SK-N-SH (cell line): ENCODE results near the gene TMEM11. TPM values are rescaled to one million over a fixed set of nuclear protein-coding genes. Genes with fewer than 3 reads are reported as not detected.

Experiments used
- CTCF ChIA-PET: fragments of 300-600, 350-600 bp; formaldehyde crosslinking; extraction: SDS; loops from one replicate; lab custom pipeline; 2021; lab: Yijun Ruan, JAX
- POLR2A ChIA-PET: fragments of 350-600 bp; sonication (Branson Sonifier 250); formaldehyde crosslinking; extraction: SDS; loops from one replicate; lab custom pipeline; 2020; ENCODE audit warnings: antibody characterized with exemption, inconsistent platforms; lab: Yijun Ruan, JAX
- DNase-seq: peaks from one replicate; pipeline ENCODE4 v3.0.0; 2012
- H2AFZ ChIP-seq: fragments of 200-600 bp; sonication (generic); 2 replicates; pipeline ENCODE4 v1.8.1; 2016; ENCODE audit warnings: antibody characterized with exemption, mild to moderate bottlenecking, low read depth
- H3F3A ChIP-seq: fragments of 200-600 bp; sonication (generic); replicated peaks from 2 replicates; pipeline ENCODE3; 2016; ENCODE audit warnings: antibody characterized with exemption, mild to moderate bottlenecking; ENCODE audit not compliant: insufficient read depth
- H3K27ac ChIP-seq, 2 experiments: fragments of 200-500 bp in 1 of 2; fragments of 200-600 bp in 1 of 2; sonication (Bioruptor generic) in 1 of 2; sonication (generic), shearing (Covaris generic) in 1 of 2; 2 replicates each; pipeline versions ENCODE4 v1.5.1 to v1.6.1; 2014 to 2016; ENCODE audit warnings: low read depth in 2 of 2, inconsistent platforms in 1 of 2, low read length in 1 of 2, mild to moderate bottlenecking in 1 of 2, mixed read lengths in 1 of 2
- H3K27me3 ChIP-seq: fragments of 200-600 bp; sonication (generic), shearing (Covaris generic); 2 replicates; pipeline ENCODE4 v1.6.1; 2016; ENCODE audit warnings: mixed run types; ENCODE audit not compliant: insufficient read depth
- H3K36me3 ChIP-seq, 2 experiments: fragments of 200-500 bp in 1 of 2; fragments of 200-600 bp in 1 of 2; sonication (Bioruptor generic) in 1 of 2; sonication (generic) in 1 of 2; replicated peaks in 1 of 2; 2 replicates each; pipeline versions ENCODE3 to v1.5.1; 2014 to 2016; ENCODE audit warnings: low read length in 1 of 2, mild to moderate bottlenecking in 1 of 2; ENCODE audit not compliant: insufficient read depth in 2 of 2, control insufficient read depth in 1 of 2
- H3K4me1 ChIP-seq, 2 experiments: fragments of 200-500 bp in 1 of 2; fragments of 200-600 bp in 1 of 2; sonication (Bioruptor generic) in 1 of 2; sonication (generic), shearing (Covaris generic) in 1 of 2; 2 replicates each; pipeline versions ENCODE4 v1.5.1 to v1.6.1; 2014 to 2016; ENCODE audit warnings: low read depth in 1 of 2, low read length in 1 of 2, mixed run types in 1 of 2; ENCODE audit not compliant: insufficient read depth in 2 of 2, control insufficient read depth in 1 of 2
- H3K4me2 ChIP-seq: fragments of 200-600 bp; sonication (generic), shearing (Covaris generic); 2 replicates; pipeline ENCODE4 v1.6.1; 2017; ENCODE audit warnings: mixed run types
- H3K4me3 ChIP-seq, 2 experiments: fragments of 200-500 bp in 1 of 2; fragments of 200-600 bp in 1 of 2; sonication (Bioruptor generic) in 1 of 2; sonication (generic), shearing (Covaris generic) in 1 of 2; 2 replicates each; pipeline versions ENCODE4 v1.5.1 to v1.8.1; 2014 to 2016; ENCODE audit warnings: low read depth in 2 of 2, inconsistent platforms in 1 of 2, low read length in 1 of 2, mild to moderate bottlenecking in 1 of 2, mixed read lengths in 1 of 2, moderate library complexity in 1 of 2
- H3K79me2 ChIP-seq: fragments of 200-600 bp; sonication (generic); 2 replicates; pipeline ENCODE4 v1.8.1; 2017; ENCODE audit warnings: mild to moderate bottlenecking; ENCODE audit not compliant: insufficient read depth
- H3K9ac ChIP-seq: fragments of 200-600 bp; sonication (generic); 2 replicates; pipeline ENCODE4 v1.6.1; 2017; ENCODE audit warnings: mixed run types
- H3K9me2 ChIP-seq: fragments of 200-600 bp; sonication (generic); 2 replicates; pipeline ENCODE4 v1.6.1; 2017; ENCODE audit warnings: mixed run types
- H3K9me3 ChIP-seq: fragments of 200-600 bp; sonication (generic); 2 replicates; pipeline ENCODE4 v1.6.1; 2017; ENCODE audit warnings: mixed run types, mild to moderate bottlenecking, moderate library complexity
- H4K20me1 ChIP-seq: fragments of 200-600 bp; sonication (generic); 2 replicates; pipeline ENCODE4 v1.6.1; 2017; ENCODE audit warnings: mild to moderate bottlenecking, mixed run types; ENCODE audit not compliant: insufficient read depth
- CTCF ChIP-seq: fragments of 200-600 bp; sonication (generic); IDR thresholded peaks from 2 replicates; pipeline ENCODE4 v1.6.1; 2017; ENCODE audit warnings: antibody characterized with exemption, mild to moderate bottlenecking, moderate library complexity
- ELF1 ChIP-seq: IDR thresholded peaks from 2 replicates; pipeline ENCODE4 v1.4.0; 2012
- EZH2phosphoT487 ChIP-seq: fragments of 200-600 bp; sonication (generic); IDR thresholded peaks from 2 replicates; pipeline ENCODE4 v1.6.1; 2017; ENCODE audit warnings: low read depth, mixed run types, mild to moderate bottlenecking, antibody characterized with exemption, moderate library complexity, borderline replicate concordance
- FOSL2 ChIP-seq: IDR thresholded peaks from 2 replicates; pipeline ENCODE4 v1.4.0; 2012; ENCODE audit warnings: low read depth, mild to moderate bottlenecking, moderate library complexity, borderline replicate concordance
- FOXJ3 ChIP-seq: sonication (generic); formaldehyde crosslinking; IDR thresholded peaks from 2 replicates; pipeline ENCODE4 v1.5.1; 2020; ENCODE audit warnings: mild to moderate bottlenecking, missing genetic modification reagents
- FOXM1 ChIP-seq: IDR thresholded peaks from 2 replicates; pipeline ENCODE4 v1.4.0; 2012; ENCODE audit warnings: low read depth, mild to moderate bottlenecking
- GABPA ChIP-seq: IDR thresholded peaks from 2 replicates; pipeline ENCODE4 v1.4.0; 2012; ENCODE audit warnings: low read depth, mild to moderate bottlenecking
- JUND ChIP-seq: IDR thresholded peaks from 2 replicates; pipeline ENCODE4 v1.4.0; 2012
- MAX ChIP-seq: IDR thresholded peaks from 2 replicates; pipeline ENCODE4 v1.4.0; 2012; ENCODE audit warnings: low read depth
- MXI1 ChIP-seq: IDR thresholded peaks from 2 replicates; pipeline ENCODE4 v1.6.1; 2012; ENCODE audit warnings: mild to moderate bottlenecking, low read depth, low read length, improper control_type of control experiment
- NFIC ChIP-seq: IDR thresholded peaks from 2 replicates; pipeline ENCODE4 v1.4.0; 2012; ENCODE audit warnings: borderline replicate concordance
- NRF1 ChIP-seq: IDR thresholded peaks from 2 replicates; pipeline ENCODE4 v1.6.1; 2012; ENCODE audit warnings: low read depth, mild to moderate bottlenecking, low read length
- RFX5 ChIP-seq: IDR thresholded peaks from 2 replicates; pipeline ENCODE4 v1.6.1; 2012; ENCODE audit warnings: mild to moderate bottlenecking, improper control_type of control experiment, low read length
- RXRA ChIP-seq: IDR thresholded peaks from 2 replicates; pipeline ENCODE4 v1.4.0; 2012; ENCODE audit warnings: low read depth, mild to moderate bottlenecking, borderline replicate concordance
- SIN3A ChIP-seq: IDR thresholded peaks from 2 replicates; pipeline ENCODE4 v1.6.1; 2012; ENCODE audit warnings: low read depth, mild to moderate bottlenecking, low read length, moderate library complexity, borderline replicate concordance
- SMC3 ChIP-seq: IDR thresholded peaks from 2 replicates; pipeline ENCODE4 v1.6.1; 2012; ENCODE audit warnings: low read depth, low read length, improper control_type of control experiment
- TAF1 ChIP-seq: IDR thresholded peaks from 2 replicates; pipeline ENCODE4 v1.6.1; 2012; ENCODE audit warnings: low read depth, mild to moderate bottlenecking, low read length, moderate library complexity, borderline replicate concordance
- USF2 ChIP-seq: fragments of 150-350 bp; IDR thresholded peaks from 2 replicates; pipeline ENCODE4 v1.6.1; 2017; ENCODE audit warnings: antibody characterized with exemption, low read length, low read depth, borderline replicate concordance
- YY1 ChIP-seq: IDR thresholded peaks from 2 replicates; pipeline ENCODE4 v1.4.0; 2012; ENCODE audit warnings: low read depth, mild to moderate bottlenecking
- WGBS: methylation state at CpG from one replicate; pipeline ENCODE4 v1.1.6; 2017; ENCODE audit warnings: low lambda C conversion rate; 5-methylcytosine and 5-hydroxymethylcytosine counted together
- polyA plus RNA-seq, 3 experiments: library from polyadenylated mRNA; depleted of rRNA; stranded (reverse); fragments of >200 nt; gene quantifications; 2 replicates each; pipeline ENCODE4 v1.2.3, GENCODE V29; 2012
- TF ChIP-seq, protein P1 (sequence below): IDR thresholded peaks from 2 replicates; pipeline ENCODE4; 2012
- TF ChIP-seq, protein P2 (sequence below): IDR thresholded peaks from 2 replicates; pipeline ENCODE4 v1.4.0; 2012; ENCODE audit warnings: low read depth, borderline replicate concordance

Gene TMEM11
- polyA plus RNA-seq, 1 of the 3 experiments (the other 2 are of a cell fraction), result 52.3 TPM

DNA sequence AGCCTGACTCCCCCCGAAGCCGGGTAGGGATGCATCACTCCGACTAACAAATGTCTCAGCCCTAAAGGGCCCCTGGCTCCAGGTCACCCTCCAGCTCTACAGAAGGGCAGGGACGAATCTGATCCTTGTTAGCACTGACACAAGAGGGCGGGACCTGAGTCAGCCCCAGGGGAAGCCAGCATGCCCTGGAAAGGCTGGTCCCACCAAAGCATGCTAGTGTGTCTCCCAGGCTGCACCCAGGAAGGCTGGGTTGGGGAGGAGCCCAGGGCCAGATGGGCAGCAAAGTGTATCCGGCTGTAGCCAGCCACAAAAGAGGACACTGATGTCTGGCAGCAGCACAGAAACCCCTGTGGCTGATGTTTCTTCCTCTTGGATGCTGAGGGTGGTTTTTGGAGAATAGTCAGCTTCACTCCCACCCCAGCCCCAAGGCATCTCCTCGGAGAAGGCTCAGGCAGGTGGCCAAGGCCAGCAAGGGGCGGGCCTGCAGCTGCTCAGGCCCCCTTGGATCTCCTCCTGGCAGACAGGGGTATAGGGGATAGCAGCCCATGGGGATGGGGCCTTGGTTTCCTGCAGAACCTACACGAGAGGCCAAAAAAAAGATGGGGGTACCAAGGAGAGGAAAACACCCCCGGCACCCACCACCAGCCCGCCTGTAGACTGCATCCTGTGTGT is 28.2 kb upstream of the TMEM11 start (continued):
- no peak for TF ChIP-seq JUND
- TF ChIP-seq SMC3, result no peak
- TF ChIP-seq YY1, result no peak
- TF ChIP-seq USF2, result no peak

DNA sequence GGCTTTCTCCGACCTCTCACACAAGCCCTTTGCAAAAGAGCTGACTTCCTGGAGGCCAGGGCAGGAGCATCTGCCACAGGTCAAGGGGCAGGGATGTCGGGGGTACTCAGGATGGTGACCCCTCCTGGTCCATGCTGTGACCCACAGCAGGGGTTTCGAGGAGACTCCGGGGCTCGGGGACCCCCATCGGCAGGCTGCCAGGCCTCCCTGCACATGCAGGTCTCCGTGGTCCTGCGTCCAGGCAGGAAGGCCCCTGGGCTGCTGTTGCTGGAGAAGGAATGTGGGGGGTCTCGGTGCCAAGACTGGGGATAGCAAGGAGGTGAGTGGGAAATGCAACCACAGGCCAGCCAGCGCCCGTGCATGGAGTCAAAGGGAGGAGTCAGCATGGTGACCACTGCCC is 27.6 kb upstream of the TMEM11 start:
- CTCF ChIA-PET, result interaction anchor here (1.7 to 2.4 kb wide), 2 partner anchors 38 to 122 kb away, joined by 7 to 9 read pairs; no protein-coding TSS in a partner anchor
- WGBS, result 90% methylated on average over 4 of the region's 11 CpGs
- Histone ChIP-seq H4K20me1 (no peaks in the 10 kb centered on the region), H3K9ac (no peak overlapping the region), H3K4me1 (no peaks in the 10 kb centered on the region; a peak in 1 of 4 replicates), H3K9me2 (no peaks in the 10 kb centered on the region), H3F3A (no peaks in the 10 kb centered on the region), H2AFZ (no peak overlapping the region), H3K36me3 (no peaks in the 10 kb centered on the region), H3K4me3 (no peak overlapping the region)
- POLR2A ChIA-PET, result no interaction called here
- TF ChIP-seq YY1 (no peak), FOXM1 (no peak), FOSL2 (no peak), EZH2phosphoT487 (no peak), CTCF (no peak; the same call in 1 of the 2 replicates), SIN3A (no peak), MAX (no peak), MXI1 (no peak), NFIC (no peak), ELF1 (no peak), FOXJ3 (CRISPR knock-in tag) (no peak), GABPA (no peak), TAF1 (no peak), RXRA (no peak), JUND (no peak), USF2 (no peak), RFX5 (no peak), NRF1 (no peak)
- TF ChIP-seq, protein P1, sequence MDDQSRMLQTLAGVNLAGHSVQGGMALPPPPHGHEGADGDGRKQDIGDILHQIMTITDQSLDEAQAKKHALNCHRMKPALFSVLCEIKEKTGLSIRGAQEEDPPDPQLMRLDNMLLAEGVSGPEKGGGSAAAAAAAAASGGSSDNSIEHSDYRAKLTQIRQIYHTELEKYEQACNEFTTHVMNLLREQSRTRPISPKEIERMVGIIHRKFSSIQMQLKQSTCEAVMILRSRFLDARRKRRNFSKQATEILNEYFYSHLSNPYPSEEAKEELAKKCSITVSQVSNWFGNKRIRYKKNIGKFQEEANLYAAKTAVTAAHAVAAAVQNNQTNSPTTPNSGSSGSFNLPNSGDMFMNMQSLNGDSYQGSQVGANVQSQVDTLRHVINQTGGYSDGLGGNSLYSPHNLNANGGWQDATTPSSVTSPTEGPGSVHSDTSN, result no peak
- TF ChIP-seq, protein P2, sequence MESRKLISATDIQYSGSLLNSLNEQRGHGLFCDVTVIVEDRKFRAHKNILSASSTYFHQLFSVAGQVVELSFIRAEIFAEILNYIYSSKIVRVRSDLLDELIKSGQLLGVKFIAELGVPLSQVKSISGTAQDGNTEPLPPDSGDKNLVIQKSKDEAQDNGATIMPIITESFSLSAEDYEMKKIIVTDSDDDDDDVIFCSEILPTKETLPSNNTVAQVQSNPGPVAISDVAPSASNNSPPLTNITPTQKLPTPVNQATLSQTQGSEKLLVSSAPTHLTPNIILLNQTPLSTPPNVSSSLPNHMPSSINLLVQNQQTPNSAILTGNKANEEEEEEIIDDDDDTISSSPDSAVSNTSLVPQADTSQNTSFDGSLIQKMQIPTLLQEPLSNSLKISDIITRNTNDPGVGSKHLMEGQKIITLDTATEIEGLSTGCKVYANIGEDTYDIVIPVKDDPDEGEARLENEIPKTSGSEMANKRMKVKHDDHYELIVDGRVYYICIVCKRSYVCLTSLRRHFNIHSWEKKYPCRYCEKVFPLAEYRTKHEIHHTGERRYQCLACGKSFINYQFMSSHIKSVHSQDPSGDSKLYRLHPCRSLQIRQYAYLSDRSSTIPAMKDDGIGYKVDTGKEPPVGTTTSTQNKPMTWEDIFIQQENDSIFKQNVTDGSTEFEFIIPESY, result no peak
- TF ChIP-seq, all 33 proteins: peak for 0
- H3K79me2 ChIP-seq, result no peaks in the 10 kb centered on the region
- H3K27me3 ChIP-seq, result no peaks in the 10 kb centered on the region
- H3K9me3 ChIP-seq, result no peaks in the 10 kb centered on the region
- no peak for DNase-seq
- H3K4me2 ChIP-seq, result no peak overlapping the region
- H3K27ac ChIP-seq, result no peak overlapping the region
